HG03066 (cell line): Measurements from ENCODE around the gene BTG2.
"Not testable (repeated sequence)": the region's sequence is repeated elsewhere in the genome, so short reads cannot be mapped to it uniquely, and the experiment has no call there.

ENCODE experiments used
- ATAC-seq: cut with Tn5 transposase; IDR thresholded peaks from one replicate; pipeline ENCODE4 v1.9.1; 2021; ENCODE audit warnings: low read depth; ENCODE audit not compliant: unreplicated experiment

BTG2 gene

GRCh38 chr1:203290261-203291089, 14.8 kb upstream of the BTG2 start:
- peak; percentile 41 for ATAC-seq

GRCh38 chr1:203291201-203292096, 13.9 kb upstream of the BTG2 start:
- no peak for ATAC-seq

GRCh38 chr1:203295796-203296195, 9.5 kb upstream of the BTG2 start:
- no peak for ATAC-seq

GRCh38 chr1:203296460-203297073, 8.8 kb upstream of the BTG2 start:
- no peak for ATAC-seq

GRCh38 chr1:203299169-203299568, 6.2 kb upstream of the BTG2 start:
- ATAC-seq: no peak

- not testable (repeated sequence) for ATAC-seq
Measured at GRCh38 chr1:203299719-203300429, 5.4 kb upstream of the BTG2 start.

- no peak for ATAC-seq
Measured at GRCh38 chr1:203300441-203301330, 4.6 kb upstream of the BTG2 start.

- no peak for ATAC-seq
Measured at GRCh38 chr1:203301331-203301668, 4.0 kb upstream of the BTG2 start.

- ATAC-seq: no peak
Measured at GRCh38 chr1:203302456-203302855, 2.9 kb upstream of the BTG2 start.

- ATAC-seq: no peak
Measured at GRCh38 chr1:203302894-203303293, 2.4 kb upstream of the BTG2 start.

GRCh38 chr1:203304391-203304918, 864 bp upstream of the BTG2 start:
- ATAC-seq: no peak

- ATAC-seq: peak; percentile 4
Measured at GRCh38 chr1:203305809-203306088, 430 bp downstream of the BTG2 start.

GRCh38 chr1:203306089-203306964, 1.0 kb downstream of the BTG2 start:
- ATAC-seq: no peak

- ATAC-seq: no peak
Measured at GRCh38 chr1:203306965-203307541, 1.7 kb downstream of the BTG2 start.

GRCh38 chr1:203307641-203308126, 2.4 kb downstream of the BTG2 start:
- no peak for ATAC-seq

- ATAC-seq: no peak
Measured at GRCh38 chr1:203308328-203308922, 3.1 kb downstream of the BTG2 start.

- ATAC-seq: no peak
Measured at GRCh38 chr1:203308923-203309331, 3.6 kb downstream of the BTG2 start.
